Suprapubic skin (tissue), 4 donors: Measurements from ENCODE around the gene TBC1D2B. TPM values are rescaled to one million over a fixed set of nuclear protein-coding genes. Genes with fewer than 3 reads are reported as not detected.

ENCODE experiments used
- DNase-seq, 2 donors: peaks; one replicate each; pipeline ENCODE4 v3.0.0-alpha.2; 2019; ENCODE audit warnings: low spot score in 2 of 2
- H3K27ac ChIP-seq: fragments of 200-600 bp; sonication (generic); one replicate; pipeline ENCODE4 v1.5.1; 2019
- H3K27me3 ChIP-seq: fragments of 200-600 bp; sonication (generic); one replicate; pipeline ENCODE4 v1.5.1; 2019
- H3K36me3 ChIP-seq: fragments of 200-600 bp; sonication (generic); one replicate; pipeline ENCODE4 v1.5.1; 2019
- H3K4me1 ChIP-seq: fragments of 200-600 bp; sonication (generic); one replicate; pipeline ENCODE4 v1.5.1; 2019
- H3K4me3 ChIP-seq: fragments of 200-600 bp; sonication (generic); one replicate; pipeline ENCODE4 v1.5.1; 2019; ENCODE audit warnings: mild to moderate bottlenecking
- H3K9me3 ChIP-seq: fragments of 200-600 bp; sonication (generic); one replicate; pipeline ENCODE4 v1.5.1; 2019
- EP300 ChIP-seq: sonication (generic); formaldehyde crosslinking; IDR thresholded peaks from one replicate; pipeline ENCODE4 v1.6.1; 2017; ENCODE audit warnings: antibody characterized with exemption
- POLR2A ChIP-seq, 2 donors: fragments of 450-650 bp; IDR thresholded peaks; one replicate each; pipeline ENCODE4 v1.6.1; 2017; ENCODE audit warnings: antibody characterized with exemption in 2 of 2, mild to moderate bottlenecking in 2 of 2, moderate library complexity in 2 of 2
- POLR2AphosphoS5 ChIP-seq, 3 donors: sonication (generic); formaldehyde crosslinking; IDR thresholded peaks; one replicate each; pipeline ENCODE4 v1.6.1; 2017; ENCODE audit warnings: antibody characterized with exemption in 3 of 3
- WGBS: methylation state at CpG from one replicate; pipeline ENCODE4 v1.1.5; 2018; 5-methylcytosine and 5-hydroxymethylcytosine counted together
- total RNA-seq, 4 donors: library from RNA; depleted of rRNA; stranded (reverse); fragments of >200 nt; gene quantifications; one replicate each; pipeline ENCODE4 v1.1.0, GENCODE V29; 2016
- TF ChIP-seq, protein P1 (sequence below), 2 donors: fragments of 200-600 bp in 1 of 2; fragments of 450-650 bp in 1 of 2; sonication (generic) in 1 of 2; IDR thresholded peaks; one replicate each; pipeline ENCODE4 v1.5.1; 2016 to 2019; ENCODE audit warnings: antibody characterized with exemption in 2 of 2, mild to moderate bottlenecking in 1 of 2, moderate library complexity in 1 of 2

The TBC1D2B gene
- total RNA-seq, 4 donors from 2014 or later, result 27.9 to 126 (median 41.5) TPM

DNA sequence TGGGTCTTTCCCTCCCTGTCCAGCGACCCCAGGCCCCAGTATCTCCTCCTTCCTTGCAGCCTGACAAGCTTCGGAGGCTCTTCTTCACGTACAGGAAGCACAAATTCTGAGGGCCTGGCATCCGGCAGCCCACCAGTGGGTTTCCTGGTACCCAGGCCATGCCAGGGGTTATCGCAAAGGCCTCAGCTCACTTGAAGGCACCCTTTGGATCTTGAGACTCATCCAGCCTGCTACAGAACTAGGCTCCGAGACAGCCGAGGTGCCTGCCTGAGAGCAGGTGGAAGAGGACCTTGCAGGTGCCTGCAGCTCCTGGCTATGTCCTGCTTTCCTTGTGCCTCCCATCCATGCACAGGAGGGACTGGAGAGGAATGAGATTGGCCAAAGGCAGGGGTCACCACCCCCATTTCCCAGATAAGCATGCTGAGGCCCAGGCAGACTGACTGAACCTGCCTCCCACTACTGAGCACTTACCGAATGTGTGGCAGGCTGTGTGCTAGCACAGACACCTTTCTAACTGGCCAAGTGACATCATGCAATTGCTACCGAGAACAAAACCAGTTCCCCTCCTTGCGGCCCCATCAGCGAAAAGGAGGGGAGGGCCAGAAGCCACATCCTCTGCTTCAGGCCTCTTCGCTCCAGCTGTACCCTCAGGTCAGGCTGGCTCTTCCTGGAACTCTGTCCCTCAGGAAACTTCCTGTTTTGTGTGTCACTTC lies 26.1 kb upstream of the TBC1D2B start:
- no peaks in the 10 kb centered on the region for H3K9me3 ChIP-seq
- H3K4me1 ChIP-seq, result peaks cover 15% of the 10 kb centered on the region
- 75% methylated on average over 12 of the region's 12 CpGs for WGBS
- no peak overlapping the region for H3K4me3 ChIP-seq
- H3K27ac ChIP-seq, result no peak overlapping the region
- peak in 1 of 2 donors; percentile 61 for DNase-seq
- H3K36me3 ChIP-seq, result no peaks in the 10 kb centered on the region
- no peak for TF ChIP-seq POLR2A (IDR thresholded peaks at IDR 0.05)
- TF ChIP-seq, protein P1, sequence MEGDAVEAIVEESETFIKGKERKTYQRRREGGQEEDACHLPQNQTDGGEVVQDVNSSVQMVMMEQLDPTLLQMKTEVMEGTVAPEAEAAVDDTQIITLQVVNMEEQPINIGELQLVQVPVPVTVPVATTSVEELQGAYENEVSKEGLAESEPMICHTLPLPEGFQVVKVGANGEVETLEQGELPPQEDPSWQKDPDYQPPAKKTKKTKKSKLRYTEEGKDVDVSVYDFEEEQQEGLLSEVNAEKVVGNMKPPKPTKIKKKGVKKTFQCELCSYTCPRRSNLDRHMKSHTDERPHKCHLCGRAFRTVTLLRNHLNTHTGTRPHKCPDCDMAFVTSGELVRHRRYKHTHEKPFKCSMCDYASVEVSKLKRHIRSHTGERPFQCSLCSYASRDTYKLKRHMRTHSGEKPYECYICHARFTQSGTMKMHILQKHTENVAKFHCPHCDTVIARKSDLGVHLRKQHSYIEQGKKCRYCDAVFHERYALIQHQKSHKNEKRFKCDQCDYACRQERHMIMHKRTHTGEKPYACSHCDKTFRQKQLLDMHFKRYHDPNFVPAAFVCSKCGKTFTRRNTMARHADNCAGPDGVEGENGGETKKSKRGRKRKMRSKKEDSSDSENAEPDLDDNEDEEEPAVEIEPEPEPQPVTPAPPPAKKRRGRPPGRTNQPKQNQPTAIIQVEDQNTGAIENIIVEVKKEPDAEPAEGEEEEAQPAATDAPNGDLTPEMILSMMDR (IDR thresholded peaks at IDR 0.05), result no peak
- no peaks in the 10 kb centered on the region for H3K27me3 ChIP-seq

DNA sequence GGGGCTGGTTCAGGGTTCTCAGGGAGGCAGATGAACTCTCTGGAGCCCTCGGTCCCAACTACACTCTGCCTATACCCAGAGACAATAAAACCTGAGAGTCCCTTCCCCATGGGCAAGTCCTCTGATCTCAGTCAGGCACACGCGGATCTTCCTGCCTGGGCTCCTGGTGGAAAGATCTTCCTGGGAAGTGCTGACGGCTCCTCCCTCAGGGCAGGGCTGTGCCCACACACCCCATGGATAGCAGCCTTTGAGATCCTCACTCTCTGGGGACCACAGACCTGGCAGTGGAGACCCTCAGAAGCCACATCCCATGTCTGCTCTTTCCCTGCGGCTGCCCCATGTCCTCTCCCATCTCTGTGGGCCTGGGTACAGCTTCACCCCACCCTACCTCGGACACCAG lies 25.2 kb upstream of the TBC1D2B start:
- WGBS, result 96% methylated on average over 6 of the region's 6 CpGs

DNA sequence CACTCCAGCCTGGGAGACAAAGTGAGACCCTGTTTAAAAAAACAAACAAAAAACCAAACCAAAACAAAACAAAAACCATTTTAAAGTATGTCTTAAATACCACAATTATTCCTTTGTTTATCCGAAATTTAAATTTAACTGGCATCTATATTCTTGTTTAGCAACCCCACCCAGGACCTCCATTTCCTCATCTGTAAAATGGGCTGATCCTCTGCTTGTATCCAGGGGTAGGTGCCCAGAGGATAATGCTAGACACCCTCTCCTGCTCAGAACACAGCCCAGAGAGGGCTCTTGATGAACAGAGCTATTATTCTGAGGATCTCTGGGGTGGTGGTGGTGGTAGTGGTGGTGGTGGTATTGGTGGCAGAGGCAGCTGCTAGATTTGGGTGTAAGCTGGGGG lies 24.7 kb upstream of the TBC1D2B start:
- no peak overlapping the region for H3K27ac ChIP-seq
- TF ChIP-seq, protein P1 (IDR thresholded peaks at IDR 0.05), result no peak
- no peak for TF ChIP-seq POLR2A (IDR thresholded peaks at IDR 0.05)
- TF ChIP-seq EP300, result no peak
- TF ChIP-seq POLR2AphosphoS5 (IDR thresholded peaks at IDR 0.05), result no peak

More for the DNA sequence above, 25.2 kb upstream of the TBC1D2B start:
- H3K27ac ChIP-seq, result no peak overlapping the region
- H3K4me1 ChIP-seq, result peaks cover 15% of the 10 kb centered on the region
- H3K4me3 ChIP-seq, result no peak overlapping the region
- H3K27me3 ChIP-seq, result no peaks in the 10 kb centered on the region
- no peak for TF ChIP-seq POLR2AphosphoS5 (IDR thresholded peaks at IDR 0.05)
- TF ChIP-seq, protein P1 (IDR thresholded peaks at IDR 0.05), result no peak
- TF ChIP-seq POLR2A (IDR thresholded peaks at IDR 0.05), result no peak
- TF ChIP-seq EP300, result no peak
- peak in 1 of 2 donors; percentile 39 for DNase-seq
- no peaks in the 10 kb centered on the region for H3K36me3 ChIP-seq
- H3K9me3 ChIP-seq, result no peaks in the 10 kb centered on the region

DNA sequence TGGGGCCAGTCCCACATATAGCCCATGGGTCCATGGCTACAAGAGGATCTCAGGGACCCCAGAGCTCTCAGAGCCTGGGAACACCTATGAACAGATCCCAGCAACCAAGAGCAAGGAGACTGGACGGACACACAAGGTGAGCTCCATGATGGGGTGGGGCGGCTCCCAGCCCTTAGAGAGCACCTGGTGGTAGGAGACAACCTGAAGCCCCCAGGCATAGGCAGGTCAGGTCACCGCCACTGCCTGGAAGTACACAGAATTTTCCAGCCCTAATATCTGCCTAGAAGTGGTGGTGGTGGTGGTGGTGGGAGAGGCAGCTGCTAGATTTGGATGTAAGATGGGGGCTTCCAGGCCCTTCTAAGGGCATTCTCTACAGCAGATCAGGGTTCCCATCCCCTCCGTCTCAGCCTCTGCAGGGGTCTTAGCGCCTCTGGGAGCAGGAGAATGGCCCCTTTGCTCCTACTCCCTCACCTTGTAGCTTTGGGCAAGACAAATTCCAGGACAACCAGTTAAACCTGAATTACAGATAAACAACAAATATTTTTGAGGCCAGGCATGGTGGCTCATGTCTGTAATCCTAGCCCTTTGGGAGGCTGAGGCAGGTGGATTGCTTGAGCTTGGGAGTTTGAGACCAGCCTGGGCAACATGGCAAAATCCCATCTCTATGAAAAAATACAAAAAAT lies 24.1 kb upstream of the TBC1D2B start:
- H3K36me3 ChIP-seq, result no peaks in the 10 kb centered on the region
- WGBS, result 89% methylated on average over 2 of the region's 5 CpGs

More for the DNA sequence above, 24.7 kb upstream of the TBC1D2B start:
- Histone ChIP-seq H3K4me3 (no peak overlapping the region), H3K27me3 (no peaks in the 10 kb centered on the region), H3K36me3 (no peaks in the 10 kb centered on the region), H3K9me3 (no peaks in the 10 kb centered on the region), H3K4me1 (peaks cover 15% of the 10 kb centered on the region)
- no peak for DNase-seq
- 79% methylated on average over 1 of the region's 1 CpG for WGBS

DNA sequence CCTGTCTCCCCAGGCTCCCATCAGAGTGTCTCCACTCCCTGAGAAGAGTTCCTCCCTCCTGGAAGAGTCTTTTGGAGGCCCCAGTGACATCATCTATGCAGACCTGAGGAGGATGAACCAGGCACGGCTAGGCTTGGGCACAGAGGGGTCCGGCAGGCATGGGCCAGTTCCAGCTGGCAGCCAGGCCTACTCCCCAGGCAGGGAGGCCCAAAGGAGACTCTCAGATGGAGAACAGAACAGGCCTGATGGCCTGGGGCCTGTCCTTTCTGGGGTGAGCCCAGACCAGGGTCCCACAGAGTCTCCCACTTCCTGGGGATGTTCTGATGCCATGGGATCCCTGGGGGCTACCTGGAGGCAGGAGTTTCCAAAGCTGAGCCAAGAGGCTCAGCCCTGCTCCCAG lies 23.4 kb upstream of the TBC1D2B start:
- Histone ChIP-seq H3K4me1 (peaks cover 15% of the 10 kb centered on the region), H3K27ac (no peak overlapping the region), H3K36me3 (no peaks in the 10 kb centered on the region), H3K9me3 (no peaks in the 10 kb centered on the region), H3K4me3 (no peak overlapping the region), H3K27me3 (no peaks in the 10 kb centered on the region)
- DNase-seq, result peak in 1 of 2 donors; percentile 36
- 67% methylated on average over 1 of the region's 2 CpGs for WGBS
- TF ChIP-seq EP300 (no peak), POLR2AphosphoS5 (IDR thresholded peaks at IDR 0.05) (no peak), POLR2A (IDR thresholded peaks at IDR 0.05) (no peak)
- TF ChIP-seq, protein P1 (IDR thresholded peaks at IDR 0.05), result no peak

More for the DNA sequence above, 24.1 kb upstream of the TBC1D2B start:
- Histone ChIP-seq H3K9me3 (no peaks in the 10 kb centered on the region), H3K27ac (no peak overlapping the region), H3K4me3 (no peak overlapping the region), H3K4me1 (peaks cover 15% of the 10 kb centered on the region), H3K27me3 (no peaks in the 10 kb centered on the region)
- DNase-seq, result peak in 1 of 2 donors; percentile 32
- TF ChIP-seq, protein P1 (IDR thresholded peaks at IDR 0.05), result no peak
- no peak for TF ChIP-seq POLR2A (IDR thresholded peaks at IDR 0.05)
- no peak for TF ChIP-seq POLR2AphosphoS5 (IDR thresholded peaks at IDR 0.05)
- no peak for TF ChIP-seq EP300
